ENCODE measurements around the gene CIART.

The CIART gene

DNA sequence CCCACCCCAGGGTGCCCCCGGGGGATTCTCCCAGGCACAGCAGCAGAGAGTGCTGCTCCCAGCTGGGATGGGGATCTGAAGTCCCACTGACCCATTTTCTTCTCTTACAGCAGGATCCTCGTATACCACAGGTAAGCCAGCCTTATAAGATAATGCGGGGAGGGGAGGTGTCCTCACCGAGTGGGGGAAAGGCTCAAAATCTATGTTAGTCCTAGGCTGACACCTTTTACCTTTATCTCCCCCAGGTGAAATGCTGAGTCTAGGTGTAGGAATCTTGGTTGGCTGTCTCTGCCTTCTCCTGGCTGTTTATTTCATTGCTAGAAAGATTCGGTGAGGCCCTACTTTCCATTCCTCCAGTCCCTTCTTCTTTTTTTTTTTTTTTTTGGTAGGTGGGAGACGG lies 18.8 kb upstream of the CIART start:
- no peaks in the 10 kb centered on the region for H3K27me3 ChIP-seq (ENCODE audit: insufficient read depth, insufficient read length)
- H3K9ac ChIP-seq (ENCODE audit: insufficient read length, low read depth): no peak overlapping the region
- peaks cover 58% of the 10 kb centered on the region for H3K36me3 ChIP-seq (ENCODE audit: insufficient read depth, insufficient read length, low read length)
- H3K4me3 ChIP-seq (ENCODE audit: insufficient read length, low read depth): no peak overlapping the region
- DNase-seq (ENCODE audit: low read depth, low spot score): no peak
- TF ChIP-seq YY1 (IDR thresholded peaks at IDR 0.05; ENCODE audit: insufficient read depth, insufficient read length) (no peak), SUZ12 (IDR thresholded peaks at IDR 0.05; ENCODE audit: extremely low read depth, insufficient read depth, insufficient read length) (no peak), ZNF274 (IDR thresholded peaks at IDR 0.05; ENCODE audit: low read depth, low read length) (no peak)
- H3K4me1 ChIP-seq (ENCODE audit: insufficient read depth, insufficient read length): peaks cover 7% of the 10 kb centered on the region
- no peaks in the 10 kb centered on the region for H3K9me3 ChIP-seq (ENCODE audit: insufficient read depth, low read length)

DNA sequence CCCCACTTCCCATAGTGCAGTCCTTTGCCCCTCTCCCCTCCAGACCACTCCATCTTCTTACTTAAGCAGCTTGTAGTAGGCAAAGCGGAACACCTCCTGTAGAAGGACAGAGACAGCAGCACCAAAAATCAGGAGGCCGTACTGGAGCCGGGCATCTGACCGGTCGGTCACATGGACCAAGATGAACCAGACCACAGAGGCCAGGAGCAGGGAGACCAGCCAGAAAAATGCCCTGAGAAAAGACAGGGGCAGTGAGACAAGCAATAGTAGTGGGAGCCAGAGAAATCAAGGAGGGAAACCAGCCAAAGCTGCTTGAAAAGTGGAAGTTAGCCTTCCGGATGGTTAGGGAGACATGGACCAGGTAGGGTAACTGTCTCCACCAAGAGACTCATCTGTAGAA lies 14.5 kb upstream of the CIART start:
- peaks cover 16% of the 10 kb centered on the region for H3K4me1 ChIP-seq (ENCODE audit: insufficient read depth, insufficient read length)
- H3K9ac ChIP-seq (ENCODE audit: insufficient read length, low read depth): peak overlapping the region; percentile 97
- peaks cover 45% of the 10 kb centered on the region for H3K36me3 ChIP-seq (ENCODE audit: insufficient read depth, insufficient read length, low read length)
- H3K27me3 ChIP-seq (ENCODE audit: insufficient read depth, insufficient read length): no peaks in the 10 kb centered on the region
- no peaks in the 10 kb centered on the region for H3K9me3 ChIP-seq (ENCODE audit: insufficient read depth, low read length)
- DNase-seq (ENCODE audit: low read depth, low spot score): no peak
- TF ChIP-seq SUZ12 (IDR thresholded peaks at IDR 0.05; ENCODE audit: extremely low read depth, insufficient read depth, insufficient read length): no peak
- no peak for TF ChIP-seq YY1 (IDR thresholded peaks at IDR 0.05; ENCODE audit: insufficient read depth, insufficient read length)
- TF ChIP-seq ZNF274 (IDR thresholded peaks at IDR 0.05; ENCODE audit: low read depth, low read length): no peak
- H3K4me3 ChIP-seq (ENCODE audit: insufficient read length, low read depth): peak overlapping the region; percentile 98

- Histone ChIP-seq H3K36me3 (ENCODE audit: insufficient read depth, insufficient read length, low read length) (peaks cover 41% of the 10 kb centered on the region), H3K4me1 (ENCODE audit: insufficient read depth, insufficient read length) (peaks cover 20% of the 10 kb centered on the region), H3K9me3 (ENCODE audit: insufficient read depth, low read length) (no peaks in the 10 kb centered on the region), H3K9ac (ENCODE audit: insufficient read length, low read depth) (peak overlapping the region; percentile 97), H3K4me3 (ENCODE audit: insufficient read length, low read depth) (peak overlapping the region; percentile 98), H3K27me3 (ENCODE audit: insufficient read depth, insufficient read length) (no peaks in the 10 kb centered on the region)
- DNase-seq (ENCODE audit: low read depth, low spot score): no peak
- TF ChIP-seq SUZ12 (IDR thresholded peaks at IDR 0.05; ENCODE audit: extremely low read depth, insufficient read depth, insufficient read length): no peak
Observed at GRCh38 chr1:150268340-150268704, 14.0 kb upstream of the CIART start.

- H3K36me3 ChIP-seq (ENCODE audit: insufficient read depth, insufficient read length, low read length): peaks cover 37% of the 10 kb centered on the region
- peak; percentile 27 for TF ChIP-seq YY1 (IDR thresholded peaks at IDR 0.05; ENCODE audit: insufficient read depth, insufficient read length)
- no peak for TF ChIP-seq SUZ12 (IDR thresholded peaks at IDR 0.05; ENCODE audit: extremely low read depth, insufficient read depth, insufficient read length)
- H3K9ac ChIP-seq (ENCODE audit: insufficient read length, low read depth): peak within 1 kb of the TSS; percentile 97
- H3K27me3 ChIP-seq (ENCODE audit: insufficient read depth, insufficient read length): no peaks in the 10 kb centered on the region
- H3K4me1 ChIP-seq (ENCODE audit: insufficient read depth, insufficient read length): peaks cover 20% of the 10 kb centered on the region
- H3K9me3 ChIP-seq (ENCODE audit: insufficient read depth, low read length): no peaks in the 10 kb centered on the region
- peak; percentile 99 for DNase-seq (ENCODE audit: low read depth, low spot score)
- H3K4me3 ChIP-seq (ENCODE audit: insufficient read length, low read depth): peak within 1 kb of the TSS; percentile 98
Observed at GRCh38 chr1:150268705-150269403, 13.5 kb upstream of the CIART start, which contains the start of gene APH1A. APH1A (minus strand) TSS chr1:150269016; CDS start chr1:150268810, 206 bp downstream.

DNA sequence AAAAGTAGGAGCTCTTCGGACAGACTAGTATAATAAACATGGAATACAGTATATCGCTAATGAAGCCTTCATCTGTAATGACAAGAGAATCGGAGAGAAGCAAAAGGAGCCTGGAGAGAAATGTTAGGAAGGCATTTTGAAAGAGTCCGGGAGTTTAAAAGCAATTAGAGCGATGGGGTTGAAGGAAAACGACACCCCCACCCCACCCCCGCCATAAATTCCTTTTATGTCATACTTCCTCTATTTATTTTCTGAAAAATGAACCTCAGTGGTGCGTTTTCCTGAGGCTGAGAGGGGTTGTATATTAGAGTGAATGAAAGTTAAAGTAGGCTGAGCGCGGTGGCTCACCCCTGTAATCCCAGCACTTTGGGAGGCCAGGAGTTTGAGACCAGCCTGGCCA lies 12.9 kb upstream of the CIART start:
- H3K4me3 ChIP-seq (ENCODE audit: insufficient read length, low read depth): peak overlapping the region; percentile 98
- H3K4me1 ChIP-seq (ENCODE audit: insufficient read depth, insufficient read length): peaks cover 20% of the 10 kb centered on the region
- H3K27me3 ChIP-seq (ENCODE audit: insufficient read depth, insufficient read length): no peaks in the 10 kb centered on the region
- DNase-seq (ENCODE audit: low read depth, low spot score): no peak
- TF ChIP-seq YY1 (IDR thresholded peaks at IDR 0.05; ENCODE audit: insufficient read depth, insufficient read length) (no peak), ZNF274 (IDR thresholded peaks at IDR 0.05; ENCODE audit: low read depth, low read length) (no peak), SUZ12 (IDR thresholded peaks at IDR 0.05; ENCODE audit: extremely low read depth, insufficient read depth, insufficient read length) (no peak)
- peak overlapping the region; percentile 46 for H3K9ac ChIP-seq (ENCODE audit: insufficient read length, low read depth)
- H3K36me3 ChIP-seq (ENCODE audit: insufficient read depth, insufficient read length, low read length): peaks cover 35% of the 10 kb centered on the region
- H3K9me3 ChIP-seq (ENCODE audit: insufficient read depth, low read length): no peaks in the 10 kb centered on the region

DNA sequence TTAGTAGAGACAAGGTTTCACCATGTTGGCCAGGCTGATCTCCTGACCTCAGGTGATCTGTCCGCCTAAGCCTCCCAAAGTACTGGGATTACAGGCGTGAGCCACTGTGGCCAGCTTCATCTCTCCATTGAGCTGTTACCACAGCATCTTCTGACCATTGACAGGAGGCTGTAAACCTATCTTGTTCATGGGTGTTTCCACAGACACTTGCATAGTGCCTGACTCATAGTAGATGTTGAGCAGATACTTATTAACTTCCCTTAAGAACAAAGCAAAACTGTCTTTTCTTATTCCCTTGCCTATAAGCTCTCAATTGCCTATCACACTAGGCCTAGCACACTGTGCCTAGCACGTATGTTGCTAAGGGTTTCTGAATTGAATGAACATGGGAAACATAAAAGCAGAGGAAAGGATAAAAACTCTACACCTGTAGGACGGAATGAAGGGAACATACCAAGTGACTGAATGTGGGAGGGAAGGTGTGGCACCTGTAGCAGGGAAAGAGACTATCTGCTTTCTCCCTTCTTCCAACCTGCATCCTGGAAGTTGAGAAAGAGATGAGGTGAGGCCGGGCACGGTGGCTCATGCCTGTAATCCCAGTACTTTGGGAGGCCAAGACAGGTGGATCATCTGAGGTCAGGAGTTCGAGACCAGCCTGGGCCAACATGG lies 10.9 kb upstream of the CIART start:
- no peaks in the 10 kb centered on the region for H3K9me3 ChIP-seq (ENCODE audit: insufficient read depth, low read length)
- H3K4me3 ChIP-seq (ENCODE audit: insufficient read length, low read depth): no peak overlapping the region
- no peaks in the 10 kb centered on the region for H3K27me3 ChIP-seq (ENCODE audit: insufficient read depth, insufficient read length)
- peaks cover 20% of the 10 kb centered on the region for H3K4me1 ChIP-seq (ENCODE audit: insufficient read depth, insufficient read length)
- peaks cover 15% of the 10 kb centered on the region for H3K36me3 ChIP-seq (ENCODE audit: insufficient read depth, insufficient read length, low read length)
- H3K9ac ChIP-seq (ENCODE audit: insufficient read length, low read depth): no peak overlapping the region
- no peak for DNase-seq (ENCODE audit: low read depth, low spot score)
- TF ChIP-seq SUZ12 (IDR thresholded peaks at IDR 0.05; ENCODE audit: extremely low read depth, insufficient read depth, insufficient read length): no peak
- TF ChIP-seq ZNF274 (IDR thresholded peaks at IDR 0.05; ENCODE audit: low read depth, low read length): no peak
- TF ChIP-seq YY1 (IDR thresholded peaks at IDR 0.05; ENCODE audit: insufficient read depth, insufficient read length): no peak

GRCh38 chr1:150273311-150273710 lies 9.0 kb upstream of the CIART start:
- H3K4me1 ChIP-seq (ENCODE audit: insufficient read depth, insufficient read length): peaks cover 12% of the 10 kb centered on the region
- H3K9me3 ChIP-seq (ENCODE audit: insufficient read depth, low read length): no peaks in the 10 kb centered on the region
- DNase-seq (ENCODE audit: low read depth, low spot score): no peak
- H3K9ac ChIP-seq (ENCODE audit: insufficient read length, low read depth): peak overlapping the region; percentile 66
- no peak overlapping the region for H3K4me3 ChIP-seq (ENCODE audit: insufficient read length, low read depth)
- no peaks in the 10 kb centered on the region for H3K36me3 ChIP-seq (ENCODE audit: insufficient read depth, insufficient read length, low read length)
- TF ChIP-seq ZNF274 (IDR thresholded peaks at IDR 0.05; ENCODE audit: low read depth, low read length) (no peak), YY1 (IDR thresholded peaks at IDR 0.05; ENCODE audit: insufficient read depth, insufficient read length) (no peak), SUZ12 (IDR thresholded peaks at IDR 0.05; ENCODE audit: extremely low read depth, insufficient read depth, insufficient read length) (no peak)
- H3K27me3 ChIP-seq (ENCODE audit: insufficient read depth, insufficient read length): no peaks in the 10 kb centered on the region
